HepG2 (cell line): ENCODE results near the gene TAMALIN. TPM values are rescaled to one million over a fixed set of nuclear protein-coding genes. Genes with fewer than 3 reads are reported as not detected.

Source experiments
- ARID5B ChIP-seq: IDR thresholded peaks from 2 replicates; pipeline ENCODE4 v1.4.0; 2020; ENCODE audit warnings: mild to moderate bottlenecking, missing genetic modification reagents
- CEBPG ChIP-seq: IDR thresholded peaks from 2 replicates; pipeline ENCODE4 v1.6.1; 2016
- GATAD2A ChIP-seq: IDR thresholded peaks from 2 replicates; pipeline ENCODE4 v1.6.1; 2016
- HNF4A ChIP-seq: sonication (generic); formaldehyde crosslinking; IDR thresholded peaks from 2 replicates; pipeline ENCODE4 v1.4.0; 2020; ENCODE audit warnings: missing genetic modification reagents
- HOXA3 ChIP-seq: sonication (generic); formaldehyde crosslinking; IDR thresholded peaks from 2 replicates; pipeline ENCODE4 v1.5.0; 2020; ENCODE audit warnings: missing genetic modification reagents
- RARA ChIP-seq: IDR thresholded peaks from 2 replicates; pipeline ENCODE4 v1.6.1; 2016; ENCODE audit warnings: missing genetic modification reagents, missing compliant biosample characterization
- RBAK ChIP-seq: sonication (generic); formaldehyde crosslinking; IDR thresholded peaks from 2 replicates; pipeline ENCODE4 v1.5.1; 2020; ENCODE audit warnings: mild to moderate bottlenecking, missing genetic modification reagents
- REPIN1 ChIP-seq: sonication (generic); formaldehyde crosslinking; IDR thresholded peaks from 2 replicates; pipeline ENCODE4 v1.8.0; 2022; ENCODE audit warnings: missing genetic modification reagents, low read depth, mild to moderate bottlenecking, borderline replicate concordance
- RXRB ChIP-seq: IDR thresholded peaks from 2 replicates; pipeline ENCODE4 v1.6.1; 2016; ENCODE audit warnings: borderline replicate concordance, missing genetic modification reagents, missing compliant biosample characterization
- SALL1 ChIP-seq: sonication (generic); formaldehyde crosslinking; IDR thresholded peaks from 2 replicates; pipeline ENCODE4 v1.8.0; 2022; ENCODE audit warnings: mild to moderate bottlenecking, missing genetic modification reagents
- TBX2 ChIP-seq: sonication (generic); formaldehyde crosslinking; IDR thresholded peaks from 2 replicates; pipeline ENCODE4 v1.5.0; 2020; ENCODE audit warnings: missing genetic modification reagents, mild to moderate bottlenecking, borderline replicate concordance
- ZNF564 ChIP-seq: sonication (generic); formaldehyde crosslinking; IDR thresholded peaks from 2 replicates; pipeline ENCODE4 v1.8.1; 2023; ENCODE audit warnings: mild to moderate bottlenecking, missing genetic modification reagents
- ZNF652 ChIP-seq: IDR thresholded peaks from 2 replicates; pipeline ENCODE4 v1.6.1; 2016; ENCODE audit warnings: low read depth, borderline replicate concordance
- ZNF724P ChIP-seq: sonication (generic); formaldehyde crosslinking; IDR thresholded peaks from 2 replicates; pipeline ENCODE4 v1.8.0; 2022; ENCODE audit warnings: missing genetic modification reagents, borderline replicate concordance
- ZNF770 ChIP-seq: sonication (generic); formaldehyde crosslinking; IDR thresholded peaks from 2 replicates; pipeline ENCODE4 v1.5.0; 2020; ENCODE audit warnings: mild to moderate bottlenecking, missing genetic modification reagents
- polyA plus RNA-seq, 8 experiments: library from polyadenylated mRNA; depleted of rRNA in 3 of 8; stranded (reverse) in 7 of 8; unstranded in 1 of 8; fragments of >200 nt; fragmentation: Illumina TruSeq in 4 of 8; extraction: Trizol in 4 of 8; gene quantifications; 2 replicates each; pipeline versions ENCODE4 v1.2.1 to v1.2.3, GENCODE V29; 2011 to 2016; ENCODE audit warnings: low read depth in 4 of 8, missing spikeins in 1 of 8, mixed read lengths in 1 of 8; ENCODE audit not compliant: insufficient read depth in 1 of 8
- total RNA-seq, 5 experiments: library from RNA; depleted of rRNA; stranded (reverse); fragments of >200 nt; fragmentation: Illumina TruSeq; extraction: Trizol; gene quantifications; 2 replicates each; pipeline ENCODE4 v1.2.3, GENCODE V29; 2016; ENCODE audit warnings: low read depth in 1 of 5
- TF ChIP-seq, protein P1 (sequence below): sonication (generic); formaldehyde crosslinking; IDR thresholded peaks from 2 replicates; pipeline ENCODE4 v1.8.0; 2022; ENCODE audit warnings: mild to moderate bottlenecking, missing genetic modification reagents

The TAMALIN gene
- total and polyA plus RNA-seq, 2 of the 13 experiments (the other 11 are each of a cell fraction or from before 2014, with no cell fraction given) = 2.9 to 10.9 TPM

DNA sequence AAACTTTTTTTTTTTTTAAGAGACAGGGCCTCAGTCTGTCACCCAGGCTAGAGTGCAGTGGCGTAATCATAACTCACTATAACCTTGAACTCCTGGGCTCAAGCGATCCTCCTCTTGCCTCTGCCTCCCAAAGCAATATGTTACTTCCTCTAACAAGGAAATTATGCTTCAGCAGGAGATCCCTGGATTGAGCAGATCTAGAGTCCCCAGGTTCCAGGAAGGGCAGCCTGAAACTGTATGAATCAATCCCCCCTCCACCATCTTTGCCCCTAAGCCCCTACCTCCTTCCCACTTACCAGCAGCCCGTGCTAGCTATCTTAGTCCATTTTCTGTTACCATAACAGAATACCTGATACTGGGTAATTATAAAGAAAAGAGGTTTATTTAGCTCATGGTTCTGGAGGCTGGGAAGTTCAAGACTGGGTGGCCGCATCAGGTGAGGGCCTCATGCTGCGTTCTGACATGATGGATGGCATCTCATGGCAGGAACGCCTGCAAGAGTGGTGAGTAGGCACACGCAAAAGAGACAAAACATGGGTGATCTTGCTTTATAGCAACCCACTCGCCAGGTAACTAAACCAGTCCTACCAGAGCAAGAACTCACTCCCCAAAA lies 5.0 kb downstream of the TAMALIN start (continued):
- TF ChIP-seq ARID5B (CRISPR knock-in tag) (peak; percentile 48; the same call in 1 of the 2 replicates), SALL1 (CRISPR knock-in tag) (peak; percentile 39), GATAD2A (peak; percentile 44; the same call in 1 of the 2 replicates), RXRB (CRISPR knock-in tag) (0 out of 2 replicates have a peak, but pooled peaks have one; percentile 18), CEBPG (CRISPR knock-in tag) (peak; percentile 64), RBAK (CRISPR knock-in tag) (no peak), ZNF652 (no peak), ZNF724P (CRISPR knock-in tag) (no peak), ZNF770 (CRISPR knock-in tag) (peak; percentile 93), ZNF564 (CRISPR knock-in tag) (peak; percentile 94), HOXA3 (CRISPR knock-in tag) (0 out of 2 replicates have a peak, but pooled peaks have one; percentile 16), RARA (peak; percentile 77), HNF4A (CRISPR knock-in tag) (peak; percentile 63), TBX2 (CRISPR knock-in tag) (no peak), REPIN1 (no peak)
- TF ChIP-seq, protein P1, sequence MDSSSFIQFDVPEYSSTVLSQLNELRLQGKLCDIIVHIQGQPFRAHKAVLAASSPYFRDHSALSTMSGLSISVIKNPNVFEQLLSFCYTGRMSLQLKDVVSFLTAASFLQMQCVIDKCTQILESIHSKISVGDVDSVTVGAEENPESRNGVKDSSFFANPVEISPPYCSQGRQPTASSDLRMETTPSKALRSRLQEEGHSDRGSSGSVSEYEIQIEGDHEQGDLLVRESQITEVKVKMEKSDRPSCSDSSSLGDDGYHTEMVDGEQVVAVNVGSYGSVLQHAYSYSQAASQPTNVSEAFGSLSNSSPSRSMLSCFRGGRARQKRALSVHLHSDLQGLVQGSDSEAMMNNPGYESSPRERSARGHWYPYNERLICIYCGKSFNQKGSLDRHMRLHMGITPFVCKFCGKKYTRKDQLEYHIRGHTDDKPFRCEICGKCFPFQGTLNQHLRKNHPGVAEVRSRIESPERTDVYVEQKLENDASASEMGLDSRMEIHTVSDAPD = no peak
